ENCODE measurements around the gene REG4. TPM values are rescaled to one million over a fixed set of nuclear protein-coding genes. Genes with fewer than 3 reads are reported as not detected.
"Not testable (repeated sequence)": the region's sequence is repeated elsewhere in the genome, so short reads cannot be mapped to it uniquely, and the experiment has no call there.

The REG4 gene
- total RNA-seq = not detected in 2 replicates

DNA sequence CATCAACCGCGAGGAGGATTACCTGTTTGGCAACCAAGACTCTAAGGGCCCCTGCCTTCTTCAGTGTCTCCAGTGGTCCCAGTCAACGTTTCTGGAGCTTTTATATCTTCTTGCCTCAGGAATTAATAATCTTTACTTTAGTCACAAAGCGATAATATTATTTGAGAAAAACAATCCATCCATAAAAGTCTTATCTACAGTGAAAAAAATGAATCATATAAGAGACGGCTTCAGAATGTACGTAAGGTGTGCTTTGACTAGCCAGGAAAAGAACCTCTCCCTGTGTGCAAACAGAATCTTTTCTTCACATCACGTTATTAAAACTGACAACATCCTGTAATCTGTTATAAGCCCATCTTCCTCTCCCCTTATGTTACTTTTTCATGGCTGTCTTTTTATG lies at the start of gene REG4:
Gene REG4 (minus strand): TSS at position 74 of the 400 bp plus-strand sequence. CDS start 2,691 bp downstream, outside the sequence.
- DNase-seq (ENCODE audit: low read depth in 2 of 2) = no peak

DNA sequence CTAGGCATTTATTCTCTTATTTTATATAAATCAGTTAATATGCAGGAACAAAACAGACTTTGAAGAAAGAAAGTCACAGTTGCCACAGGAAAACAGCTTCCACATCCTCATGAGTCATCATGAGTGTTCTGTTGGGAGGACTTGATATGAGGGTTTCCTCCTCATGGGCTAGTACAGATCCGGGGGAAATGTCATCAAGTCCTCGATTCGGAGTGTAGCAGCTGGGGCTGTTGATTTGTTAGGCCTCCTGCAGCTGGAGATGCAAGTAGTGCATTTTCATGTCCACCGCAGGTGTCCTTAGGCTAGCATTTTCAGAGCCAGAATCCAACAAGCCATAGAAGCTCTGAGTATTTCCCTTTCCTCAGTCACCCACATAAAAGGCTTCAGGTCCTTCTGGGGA lies 48.4 kb upstream of the REG4 start:
- peak; percentile 33 to 90 for DNase-seq (ENCODE audit: low read depth in 2 of 2)

DNA sequence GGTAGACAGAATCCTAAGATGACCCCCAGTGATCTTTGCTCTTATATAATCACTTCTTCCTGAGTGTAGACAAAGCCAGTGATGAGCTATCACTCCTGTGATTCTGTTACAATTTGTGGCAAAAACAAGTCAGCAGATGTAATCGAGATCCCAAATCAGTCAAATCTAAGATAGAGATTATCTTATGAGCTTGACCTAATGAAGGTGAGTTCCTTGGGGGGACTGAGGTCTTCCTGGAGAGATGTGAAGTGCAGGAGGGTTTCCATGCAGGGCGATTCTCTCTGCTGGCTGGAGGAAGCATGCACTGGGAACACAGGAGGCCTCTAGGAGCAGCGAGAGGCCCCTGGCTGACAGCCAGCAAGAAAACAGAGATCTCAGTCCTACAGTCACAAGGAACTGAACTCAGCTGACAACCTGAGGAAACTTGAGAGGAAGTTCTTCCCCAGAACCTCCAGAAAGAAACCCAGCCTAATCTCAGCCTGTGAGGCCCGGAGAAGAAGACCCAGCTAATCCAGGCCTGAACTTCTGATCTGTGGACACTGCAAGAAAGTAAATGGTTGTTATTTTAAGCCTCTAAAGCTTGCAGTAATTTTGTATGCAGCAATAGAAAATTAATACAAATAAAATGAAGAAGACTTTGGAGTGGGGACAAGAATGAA lies 47.4 kb upstream of the REG4 start:
- DNase-seq (ENCODE audit: low read depth in 2 of 2) = peak in 1 of 2 donors; percentile 17

DNA sequence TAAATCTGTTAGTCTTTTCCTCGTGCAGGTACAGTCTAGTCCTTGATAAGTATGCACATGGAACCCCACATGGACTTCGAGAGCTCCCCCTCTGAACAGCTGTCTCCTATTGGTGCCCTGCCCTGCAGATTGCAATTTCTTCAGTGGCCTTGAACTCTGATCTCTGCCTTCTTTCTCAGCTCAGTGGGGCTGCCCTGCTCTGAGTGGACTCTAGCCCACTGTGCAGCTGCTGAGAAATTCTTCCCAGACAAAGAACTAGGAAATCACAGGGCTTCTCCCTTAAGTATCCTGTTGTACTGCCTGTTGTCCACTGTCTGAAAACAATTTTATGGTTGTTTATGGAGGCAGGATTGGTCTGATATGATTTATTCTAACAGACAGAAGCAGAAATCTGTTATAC lies 46.9 kb upstream of the REG4 start:
- no peak for DNase-seq (ENCODE audit: low read depth in 2 of 2)

DNA sequence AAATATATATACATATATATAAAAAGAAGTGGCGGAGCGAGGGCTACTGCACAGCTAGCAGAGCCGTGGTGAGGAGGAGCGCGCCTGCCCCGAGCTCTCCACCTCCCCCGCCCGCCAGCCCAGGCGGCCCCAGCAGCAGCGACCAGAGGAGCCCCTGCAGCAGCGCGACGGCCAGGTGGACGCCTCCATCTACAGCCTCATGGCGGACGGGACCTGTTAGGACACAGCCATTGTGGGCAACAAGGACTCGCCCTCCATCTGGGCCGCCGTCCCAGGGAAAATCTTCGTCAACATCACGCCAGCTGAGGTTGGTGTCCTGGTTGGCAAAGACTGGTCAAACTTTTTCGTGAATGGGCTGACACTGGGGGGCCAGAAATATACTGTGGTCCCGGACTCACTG lies 41.9 kb upstream of the REG4 start:
- no peak for DNase-seq (ENCODE audit: low read depth in 2 of 2)

DNA sequence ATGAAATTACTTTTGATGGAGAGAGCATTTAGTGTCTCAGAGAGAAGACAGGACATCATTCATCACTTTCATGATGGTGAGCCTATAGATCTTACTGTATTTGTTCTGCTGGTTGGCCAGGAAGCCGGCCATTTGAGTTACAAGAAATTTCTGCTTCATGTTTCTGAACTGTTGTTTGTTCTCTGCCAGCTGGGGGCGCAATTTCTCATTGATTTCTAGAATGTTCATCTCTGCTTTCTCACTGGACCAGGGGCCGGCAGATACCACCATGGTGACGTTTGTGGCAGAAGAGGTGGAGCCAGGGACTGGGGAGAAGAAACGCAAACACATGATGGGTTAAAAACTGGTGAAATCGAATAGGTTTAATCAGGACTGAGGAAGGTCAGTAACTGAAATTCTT lies 32.9 kb upstream of the REG4 start:
- peak in 1 of 2 donors; percentile 28 for DNase-seq (ENCODE audit: low read depth in 2 of 2)

DNA sequence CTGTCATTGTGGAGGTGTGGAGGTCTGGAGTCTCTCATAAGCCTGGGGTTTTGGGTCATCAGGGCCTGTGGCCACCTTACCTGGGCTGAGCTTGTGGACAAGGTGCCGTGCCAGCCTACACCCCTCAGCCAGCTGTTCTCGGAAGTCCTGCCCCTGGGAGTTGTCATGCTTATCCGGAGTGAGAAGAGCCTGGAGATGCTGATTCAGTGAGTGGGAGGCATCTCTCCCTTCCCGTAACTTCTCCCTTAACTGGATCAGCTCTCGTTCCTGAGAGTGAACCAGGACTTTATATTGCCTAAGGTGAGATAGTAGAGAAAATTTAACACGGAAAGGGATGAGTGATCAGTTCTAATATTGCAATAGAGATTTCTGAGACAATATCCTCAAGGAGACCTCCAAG lies 30.0 kb upstream of the REG4 start:
- DNase-seq (ENCODE audit: low read depth in 2 of 2) = no peak

DNA sequence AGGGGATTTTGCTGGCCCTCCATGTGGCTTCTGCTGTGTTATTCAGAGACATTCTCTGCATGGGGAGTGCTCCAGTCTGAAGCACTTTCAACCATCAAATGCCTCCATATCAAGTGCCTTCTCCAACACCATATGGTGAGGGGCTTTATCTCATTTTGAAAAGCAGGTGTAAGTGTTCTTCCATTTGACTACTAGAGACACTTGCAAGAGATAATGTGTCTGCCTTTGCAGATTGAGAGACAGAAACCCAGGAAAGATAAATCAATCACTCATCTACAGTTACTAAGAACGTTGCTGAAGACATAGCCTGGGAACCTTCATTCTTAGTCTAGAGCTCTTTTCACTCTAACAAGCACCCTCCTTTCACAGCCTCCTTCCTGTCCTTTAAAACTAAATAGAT lies 29.5 kb upstream of the REG4 start:
- no peak for DNase-seq (ENCODE audit: low read depth in 2 of 2)

DNA sequence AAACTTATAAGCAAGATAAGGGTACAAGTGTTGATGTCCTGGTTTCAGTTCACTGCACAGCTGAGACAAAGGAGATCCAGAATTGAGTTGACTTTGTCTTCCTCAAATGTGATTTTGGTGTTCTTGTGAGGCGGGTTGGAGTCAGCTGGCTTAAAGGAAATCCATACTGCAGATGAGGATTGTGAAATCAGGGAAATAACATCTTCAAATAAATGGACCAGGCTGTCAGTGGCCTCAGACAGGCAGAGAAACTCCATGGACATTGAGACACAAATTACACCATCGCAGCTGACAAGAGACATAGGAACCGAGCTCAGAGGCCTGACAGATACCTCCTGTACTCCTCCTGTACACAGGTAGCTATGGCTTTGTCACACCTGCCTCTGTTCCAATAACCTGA lies 27.0 kb upstream of the REG4 start:
- DNase-seq (ENCODE audit: low read depth in 2 of 2) = no peak

DNA sequence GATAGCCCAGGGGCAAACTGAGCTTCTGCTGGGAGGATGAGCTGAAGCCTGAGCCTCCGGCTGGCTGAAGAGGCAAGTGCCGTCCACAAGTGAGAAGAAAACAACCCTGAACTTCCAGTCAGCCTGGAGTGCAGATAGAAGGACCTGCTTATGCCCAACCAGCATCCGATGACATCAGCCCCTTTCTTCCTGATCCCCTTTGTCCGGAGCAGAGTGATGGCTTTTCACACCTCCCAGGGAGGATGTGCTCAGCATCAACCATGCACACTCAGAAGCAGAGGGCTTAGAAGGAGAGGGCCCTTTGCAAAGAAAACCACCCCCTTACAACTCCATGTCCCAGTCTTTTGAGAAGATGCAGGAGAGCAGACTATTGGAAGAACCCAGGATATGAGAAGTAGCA lies 23.7 kb upstream of the REG4 start:
- no peak for DNase-seq (ENCODE audit: low read depth in 2 of 2)

DNA sequence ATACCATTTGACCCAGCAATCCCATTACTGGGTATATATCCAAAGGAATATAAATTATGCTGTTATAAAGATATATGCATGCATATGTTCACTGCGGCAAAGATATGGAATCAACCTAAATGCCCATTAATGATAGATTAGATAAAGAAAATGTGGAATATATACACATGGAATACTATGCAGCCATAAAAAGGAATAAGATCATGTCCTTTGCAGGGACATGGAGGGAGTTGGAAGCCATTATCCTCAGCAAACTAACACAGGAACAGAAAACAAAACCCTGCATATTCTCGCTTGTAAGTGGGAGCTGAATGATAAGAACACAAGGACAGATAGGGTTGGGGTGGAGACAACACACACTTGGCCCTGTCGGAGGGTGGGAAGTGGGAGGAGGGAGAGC lies 19.8 kb upstream of the REG4 start:
- DNase-seq (ENCODE audit: low read depth in 2 of 2) = no peak

DNA sequence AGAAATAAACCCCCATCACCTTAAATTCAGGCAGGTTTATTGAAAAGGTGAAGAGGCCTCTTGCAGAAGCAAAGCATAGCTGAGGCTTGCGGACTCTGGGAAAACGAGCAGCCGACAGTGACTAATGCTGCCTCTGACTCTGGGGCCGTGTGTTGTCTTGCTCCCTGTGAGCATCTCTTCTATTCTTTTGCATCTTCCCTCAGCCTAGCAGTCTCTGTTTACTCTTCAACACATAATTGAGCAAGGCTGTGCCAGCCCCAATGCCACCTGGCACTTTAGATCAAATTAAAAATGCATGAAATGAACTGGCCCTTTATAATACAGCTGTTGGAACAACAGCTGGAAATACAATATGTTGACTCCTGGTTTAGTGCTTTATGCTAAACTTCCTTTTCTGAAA lies 18.4 kb upstream of the REG4 start:
- no peak for DNase-seq (ENCODE audit: low read depth in 2 of 2)

DNA sequence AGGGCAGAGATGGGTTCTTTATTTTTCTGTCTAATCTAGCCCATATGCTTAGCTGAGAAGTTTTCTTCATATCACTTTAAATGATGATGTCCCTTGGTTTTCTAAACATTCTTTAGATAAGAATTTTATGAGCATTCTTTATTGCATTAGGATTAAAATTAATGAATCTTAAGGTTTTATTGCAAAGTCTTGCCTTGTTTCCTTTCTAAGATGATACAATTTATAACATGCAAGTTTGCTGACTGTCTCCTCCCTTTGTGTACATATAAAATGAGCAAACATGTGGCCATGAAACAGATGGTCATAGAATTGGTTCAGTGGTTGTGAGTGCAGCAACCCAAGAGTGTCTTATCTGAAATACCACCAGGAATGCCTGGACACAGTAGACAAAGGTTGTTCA lies 17.7 kb upstream of the REG4 start:
- not testable (repeated sequence) for DNase-seq (ENCODE audit: low read depth in 2 of 2)

DNA sequence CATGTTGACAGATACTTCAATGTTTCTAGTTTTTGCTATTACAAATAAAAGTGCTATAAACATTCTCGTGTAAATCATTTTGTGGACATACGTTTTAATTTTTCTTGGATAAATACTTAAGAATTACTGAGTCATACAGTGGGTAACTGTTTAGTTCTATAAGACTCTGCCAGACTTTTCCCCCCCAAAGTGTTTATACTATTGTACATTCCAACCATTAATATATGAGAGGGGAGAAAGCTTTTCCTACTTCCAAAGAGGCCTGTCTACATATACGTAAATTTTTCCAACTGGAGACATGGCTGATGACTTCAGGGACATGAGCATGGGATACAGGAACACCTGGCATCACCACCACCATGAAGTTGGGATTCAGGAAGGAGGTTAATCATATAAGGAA lies 17.0 kb upstream of the REG4 start:
- no peak for DNase-seq (ENCODE audit: low read depth in 2 of 2)

DNA sequence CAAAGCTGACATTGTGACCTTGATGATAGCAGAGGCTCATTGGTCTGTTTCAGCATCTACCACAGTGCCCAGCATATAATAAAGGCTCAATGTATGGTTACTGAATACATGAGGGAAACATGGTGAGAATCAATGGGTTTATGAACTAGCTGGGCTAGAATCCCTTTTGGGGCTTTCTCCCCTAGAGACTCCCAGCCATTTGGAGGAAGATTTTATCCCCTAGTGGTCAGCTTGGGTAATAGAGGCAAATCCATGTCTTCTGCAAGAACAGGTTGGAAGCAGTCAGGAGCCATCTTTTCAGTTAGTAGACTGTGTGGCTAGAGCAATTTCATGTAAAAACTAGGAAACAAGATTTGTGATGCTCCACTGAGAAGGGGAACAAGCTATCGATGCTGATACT lies 15.8 kb upstream of the REG4 start:
- no peak for DNase-seq (ENCODE audit: low read depth in 2 of 2)

DNA sequence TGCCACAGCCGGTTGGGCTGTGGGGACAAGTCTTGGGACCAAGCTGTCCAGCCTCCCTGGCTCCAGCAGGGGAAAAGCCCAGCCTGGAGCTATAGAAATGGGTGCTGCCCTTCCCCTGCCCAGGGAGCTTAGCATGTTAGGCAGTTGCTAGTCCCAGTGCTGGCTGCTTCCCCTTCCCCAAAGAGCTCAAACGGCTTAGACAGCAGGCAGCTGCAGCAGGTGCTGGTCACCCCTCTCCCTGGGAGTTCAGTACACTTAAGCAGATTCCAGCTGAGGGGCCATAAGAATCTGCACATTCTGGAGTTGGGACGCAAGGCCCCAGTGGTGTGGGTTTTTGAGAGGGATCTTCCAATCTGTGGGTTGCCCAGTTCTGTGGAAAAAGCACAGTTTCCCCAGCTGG lies 11.1 kb upstream of the REG4 start:
- DNase-seq (ENCODE audit: low read depth in 2 of 2) = no peak

DNA sequence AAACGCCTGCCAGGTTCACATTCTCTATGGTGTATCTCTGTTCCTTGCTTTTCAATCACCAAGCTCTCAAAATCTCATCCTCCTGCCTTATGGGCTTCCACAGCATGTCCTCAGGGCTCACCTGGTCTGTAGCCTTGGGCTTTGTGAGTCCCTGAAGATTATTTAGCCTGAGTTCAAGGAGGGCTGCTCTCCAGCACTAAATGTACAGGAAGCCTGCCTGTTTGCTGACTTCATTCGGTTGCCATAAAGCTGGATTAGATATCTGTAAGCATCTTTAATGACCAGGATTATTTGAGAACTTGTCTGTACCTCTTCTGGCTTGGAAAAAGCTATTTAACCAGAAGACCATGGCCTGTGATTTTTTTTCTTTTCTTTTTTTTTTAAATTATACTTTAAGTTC lies 6.9 kb upstream of the REG4 start:
- no peak for DNase-seq (ENCODE audit: low read depth in 2 of 2)

DNA sequence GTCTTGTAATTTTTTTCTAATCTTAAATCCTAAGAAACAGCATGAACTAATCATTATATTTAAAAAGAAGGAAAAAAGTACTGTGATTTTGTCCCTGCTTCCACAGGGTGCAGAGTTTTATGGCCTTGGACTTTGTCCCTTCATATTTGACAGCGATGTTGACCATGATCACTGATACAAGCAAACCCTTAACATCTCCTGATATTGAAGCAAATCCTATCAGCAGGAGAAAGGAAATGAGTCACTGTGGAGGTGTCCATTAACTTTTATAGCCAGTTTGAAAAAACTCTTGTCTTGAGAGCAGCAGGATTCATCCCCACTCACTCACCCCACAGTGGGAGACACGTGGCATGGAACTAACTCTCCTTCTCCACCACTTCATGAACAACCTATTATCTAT lies 5.1 kb upstream of the REG4 start:
- no peak for DNase-seq (ENCODE audit: low read depth in 2 of 2)

DNA sequence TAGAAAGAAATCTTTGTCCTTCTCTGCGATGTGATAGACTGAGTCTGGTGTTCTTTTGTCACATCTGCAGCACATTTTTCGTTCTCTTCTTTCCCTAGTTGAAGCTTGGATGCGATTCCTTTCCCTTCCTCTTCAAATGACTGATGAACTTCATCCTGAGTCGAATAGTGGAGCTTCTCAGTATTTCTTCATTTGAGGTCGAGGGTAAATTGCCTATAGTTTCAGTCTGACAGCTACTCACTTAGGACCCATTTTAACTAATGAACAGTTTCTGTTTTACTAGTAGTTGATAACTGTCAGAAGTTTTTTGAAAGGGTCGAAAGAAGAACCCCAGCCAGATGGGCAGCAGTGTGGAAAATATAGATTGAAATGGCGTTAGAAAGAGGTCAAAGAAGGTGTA lies 4.7 kb upstream of the REG4 start:
- no peak for DNase-seq (ENCODE audit: low read depth in 2 of 2)

DNA sequence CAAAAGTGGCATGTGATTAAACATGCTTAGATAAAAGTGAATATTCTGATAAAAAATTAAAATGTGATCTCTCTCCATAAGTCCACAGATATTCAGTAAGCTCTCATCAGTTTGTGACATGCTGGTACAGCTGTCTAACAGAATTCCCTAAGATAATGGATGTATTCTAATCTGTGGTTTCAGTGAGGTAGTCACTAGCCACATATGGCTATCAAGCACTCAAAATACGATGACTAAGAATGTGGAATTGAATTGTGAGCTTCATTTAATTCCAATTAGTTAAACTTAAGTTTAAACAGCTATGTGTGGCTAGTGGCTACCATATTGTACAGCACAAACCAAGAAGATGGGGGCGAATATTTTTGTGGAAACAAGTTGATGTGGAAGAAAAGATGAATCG lies 4.1 kb upstream of the REG4 start:
- no peak for DNase-seq (ENCODE audit: low read depth in 2 of 2)

DNA sequence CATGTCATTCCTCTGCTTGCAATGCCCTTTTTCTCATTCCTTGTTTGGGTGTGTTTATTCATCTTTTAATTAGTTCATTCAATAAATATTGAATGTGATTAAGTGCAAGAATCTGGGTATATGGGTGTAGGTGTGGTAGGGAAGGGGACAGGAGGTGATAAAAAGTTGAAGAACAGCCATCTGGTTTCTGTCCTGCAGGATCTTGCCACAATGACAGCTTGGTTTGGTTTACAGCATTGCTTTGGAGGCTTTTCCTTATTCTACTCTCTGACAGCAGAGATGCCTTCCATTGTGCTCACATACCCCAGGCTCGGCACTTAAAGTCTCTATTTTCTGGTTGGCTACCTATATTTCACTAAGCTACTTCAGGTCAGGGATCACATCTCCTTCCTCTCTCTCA lies 3.0 kb upstream of the REG4 start:
- no peak for DNase-seq (ENCODE audit: low read depth in 2 of 2)

DNA sequence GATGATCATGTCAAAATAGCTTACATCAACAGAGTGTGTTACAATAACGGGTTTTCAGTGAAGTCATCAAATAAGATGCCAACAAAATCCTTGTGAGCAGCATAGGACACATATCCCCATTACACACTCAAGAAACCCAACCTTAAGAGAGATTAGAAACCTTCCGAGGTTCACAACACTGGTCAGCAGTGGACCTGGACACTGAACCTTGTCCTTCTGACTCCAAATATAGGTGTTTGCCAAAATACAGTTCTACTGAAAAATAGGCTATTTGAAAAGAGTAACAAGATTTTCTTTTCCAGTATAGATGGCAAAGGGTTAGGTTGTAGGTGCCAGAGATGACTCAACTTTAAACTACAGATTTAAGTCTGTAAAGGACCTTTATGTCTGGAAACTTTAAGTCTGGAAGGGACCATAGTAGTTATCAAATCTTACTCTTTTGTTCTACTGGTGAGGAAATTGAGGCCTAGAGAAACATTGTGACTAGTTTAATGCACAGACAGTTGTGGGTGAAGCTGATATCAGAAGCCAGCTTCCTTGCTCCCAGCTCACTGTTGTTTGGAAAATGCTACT lies 811 bp upstream of the REG4 start:
- DNase-seq (ENCODE audit: low read depth in 2 of 2) = no peak

DNA sequence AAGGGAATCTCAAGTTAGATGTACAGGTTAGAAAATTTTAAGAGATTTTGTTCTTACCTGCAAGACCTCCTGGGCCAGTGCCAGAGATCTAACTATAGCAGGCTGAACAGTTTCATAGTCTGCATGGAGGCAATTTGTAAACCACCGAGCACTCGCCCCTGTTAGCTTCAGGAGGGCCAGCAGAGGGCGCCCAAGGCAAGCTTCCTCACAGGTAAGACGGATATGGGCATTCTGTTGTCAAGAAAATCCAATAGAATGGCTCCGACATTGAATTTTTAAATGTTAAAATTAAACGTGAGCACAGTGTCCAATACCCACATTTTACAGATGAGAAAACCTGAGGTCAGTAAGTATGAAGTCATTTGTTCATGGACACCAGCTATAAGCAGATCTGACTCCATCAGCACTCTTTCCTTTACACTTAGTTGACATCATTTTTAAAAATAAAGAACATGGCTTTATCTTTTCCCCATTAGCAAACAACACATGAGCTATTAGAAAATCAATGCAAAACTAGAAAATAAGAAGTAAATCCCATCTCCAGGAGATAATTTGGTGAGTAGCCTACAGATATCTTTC lies 2.2 kb downstream of the REG4 start:
- DNase-seq (ENCODE audit: low read depth in 2 of 2) = peak; percentile 69 to 76
